ENCODE measurements around the gene ASB15.

DNA sequence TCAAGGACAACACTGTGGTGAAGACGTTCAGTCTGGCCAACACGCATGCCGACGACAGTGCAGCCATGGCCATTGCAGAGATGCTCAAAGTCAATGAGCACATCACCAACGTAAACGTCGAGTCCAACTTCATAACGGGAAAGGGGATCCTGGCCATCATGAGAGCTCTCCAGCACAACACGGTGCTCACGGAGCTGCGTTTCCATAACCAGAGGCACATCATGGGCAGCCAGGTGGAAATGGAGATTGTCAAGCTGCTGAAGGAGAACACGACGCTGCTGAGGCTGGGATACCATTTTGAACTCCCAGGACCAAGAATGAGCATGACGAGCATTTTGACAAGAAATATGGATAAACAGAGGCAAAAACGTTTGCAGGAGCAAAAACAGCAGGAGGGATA is 60.7 kb downstream of the ASB15 start:
- no peak for TF ChIP-seq SUZ12 (IDR thresholded peaks at IDR 0.05; ENCODE audit: extremely low read depth, insufficient read depth, insufficient read length)
- TF ChIP-seq YY1 (IDR thresholded peaks at IDR 0.05; ENCODE audit: insufficient read depth, insufficient read length): no peak

Data from NT2/D1 (cell line).